HG03469 (cell line): ENCODE results near the gene CAMSAP2.
A peak's percentile ranks its signal among the peaks of the same experiment; 100 is the strongest.
"Not testable (repeated sequence)": the region's sequence is repeated elsewhere in the genome, so short reads cannot be mapped to it uniquely, and the experiment has no call there.

ENCODE experiments used
- ATAC-seq: cut with Tn5 transposase; IDR thresholded peaks from one replicate; pipeline ENCODE4 v1.9.1; 2021; ENCODE audit warnings: mild to moderate bottlenecking, moderate library complexity, moderate number of reproducible peaks; ENCODE audit not compliant: unreplicated experiment

Gene CAMSAP2

GRCh38 chr1:200738949-200739651 lies 407 bp downstream of the CAMSAP2 start:
- ATAC-seq: no peak

- ATAC-seq: no peak
These were observed 1.2 kb downstream of the CAMSAP2 start for GRCh38 chr1:200739702-200740570.

GRCh38 chr1:200740571-200741208 lies 2.0 kb downstream of the CAMSAP2 start:
- no peak for ATAC-seq

- ATAC-seq: no peak
These were observed 3.0 kb downstream of the CAMSAP2 start for GRCh38 chr1:200741551-200742207.

GRCh38 chr1:200744143-200744542 lies 5.5 kb downstream of the CAMSAP2 start:
- no peak for ATAC-seq

GRCh38 chr1:200749090-200749489 lies 10.4 kb downstream of the CAMSAP2 start:
- no peak for ATAC-seq

GRCh38 chr1:200750749-200751148 lies 12.1 kb downstream of the CAMSAP2 start:
- not testable (repeated sequence) for ATAC-seq

GRCh38 chr1:200751717-200752116 lies 13.0 kb downstream of the CAMSAP2 start:
- ATAC-seq: peak; percentile 73

GRCh38 chr1:200753650-200754198 lies 15.0 kb downstream of the CAMSAP2 start:
- no peak for ATAC-seq

GRCh38 chr1:200755456-200755855 lies 16.8 kb downstream of the CAMSAP2 start:
- ATAC-seq: no peak

- ATAC-seq: no peak
These were observed 23.4 kb downstream of the CAMSAP2 start for GRCh38 chr1:200762089-200762488.

GRCh38 chr1:200767321-200767720 lies 28.6 kb downstream of the CAMSAP2 start:
- no peak for ATAC-seq

GRCh38 chr1:200771625-200772555 lies 33.2 kb downstream of the CAMSAP2 start:
- no peak for ATAC-seq

GRCh38 chr1:200774311-200774710 lies 35.6 kb downstream of the CAMSAP2 start:
- no peak for ATAC-seq

GRCh38 chr1:200774735-200775444 lies 36.2 kb downstream of the CAMSAP2 start:
- no peak for ATAC-seq

- ATAC-seq: no peak
These were observed 37.2 kb downstream of the CAMSAP2 start for GRCh38 chr1:200775850-200776249.

- no peak for ATAC-seq
These were observed 38.3 kb downstream of the CAMSAP2 start for GRCh38 chr1:200776949-200777348.

- ATAC-seq: no peak
These were observed 40.1 kb downstream of the CAMSAP2 start for GRCh38 chr1:200778766-200779165.

GRCh38 chr1:200779326-200779725 lies 40.6 kb downstream of the CAMSAP2 start:
- ATAC-seq: no peak
